IPS-15b (cell line): ENCODE results near the gene PRRT1.
"Not testable (repeated sequence)": the region's sequence is repeated elsewhere in the genome, so short reads cannot be mapped to it uniquely, and the experiment has no call there.

Source experiments
- H3K27me3 ChIP-seq: one replicate; pipeline ENCODE4 v1.6.1; 2013; ENCODE audit warnings: low read length; ENCODE audit not compliant: control insufficient read depth, insufficient read depth
- H3K36me3 ChIP-seq: one replicate; pipeline ENCODE4 v1.6.1; 2013; ENCODE audit warnings: low read length; ENCODE audit not compliant: control insufficient read depth, insufficient read depth
- H3K4me1 ChIP-seq: one replicate; pipeline ENCODE4 v1.6.1; 2013; ENCODE audit warnings: mild to moderate bottlenecking, low read length; ENCODE audit not compliant: control insufficient read depth, insufficient read depth
- H3K4me3 ChIP-seq: one replicate; pipeline ENCODE4 v1.5.1; 2013; ENCODE audit warnings: low read depth, low read length
- H3K9ac ChIP-seq: one replicate; pipeline ENCODE4 v1.6.1; 2013; ENCODE audit warnings: low read depth, mild to moderate bottlenecking, low read length
- H3K9me3 ChIP-seq: one replicate; pipeline ENCODE4 v1.6.1; 2013; ENCODE audit warnings: mild to moderate bottlenecking, low read length; ENCODE audit not compliant: control insufficient read depth, insufficient read depth

The PRRT1 gene

GRCh38 chr6:32151863-32152768 lies at the start of gene PRRT1:
Gene PRRT1, minus strand, starts transcription at chr6:32151939. Its CDS starts 112 bp downstream, at chr6:32151827.
- H3K9ac ChIP-seq = no peak within 1 kb of the TSS

GRCh38 chr6:32200711-32201475 lies 49.2 kb upstream of the PRRT1 start:
- Histone ChIP-seq H3K27me3 (no peaks in the 10 kb centered on the region), H3K9me3 (no peaks in the 10 kb centered on the region), H3K9ac (no peak overlapping the region)

More at GRCh38 chr6:32151863-32152768, at the start of gene PRRT1:
- H3K9me3 ChIP-seq = no peaks in the 10 kb centered on the region
- no peaks in the 10 kb centered on the region for H3K36me3 ChIP-seq
- peaks cover 16% of the 10 kb centered on the region for H3K4me1 ChIP-seq
- peaks cover 45% of the 10 kb centered on the region for H3K27me3 ChIP-seq
- H3K4me3 ChIP-seq = peak within 1 kb of the TSS; percentile 92

GRCh38 chr6:32198866-32199265 lies 47.1 kb upstream of the PRRT1 start:
- no peak overlapping the region for H3K9ac ChIP-seq
- H3K4me3 ChIP-seq = no peak overlapping the region
- no peaks in the 10 kb centered on the region for H3K27me3 ChIP-seq
- peaks cover 10% of the 10 kb centered on the region for H3K4me1 ChIP-seq
- no peaks in the 10 kb centered on the region for H3K36me3 ChIP-seq
- no peaks in the 10 kb centered on the region for H3K9me3 ChIP-seq

More at GRCh38 chr6:32200711-32201475, 49.2 kb upstream of the PRRT1 start:
- no peaks in the 10 kb centered on the region for H3K36me3 ChIP-seq
- peaks cover 3% of the 10 kb centered on the region for H3K4me1 ChIP-seq
- H3K4me3 ChIP-seq = no peak overlapping the region

GRCh38 chr6:32198345-32198696 lies 46.6 kb upstream of the PRRT1 start:
- Histone ChIP-seq H3K9ac (no peak overlapping the region), H3K4me1 (peaks cover 10% of the 10 kb centered on the region), H3K9me3 (no peaks in the 10 kb centered on the region), H3K27me3 (no peaks in the 10 kb centered on the region), H3K36me3 (no peaks in the 10 kb centered on the region), H3K4me3 (no peak overlapping the region)

- Histone ChIP-seq H3K9ac (peak overlapping the region; percentile 26), H3K4me1 (peaks cover 10% of the 10 kb centered on the region)
Observed at GRCh38 chr6:32196682-32197616, 45.2 kb upstream of the PRRT1 start.

GRCh38 chr6:32195902-32196681 lies 44.4 kb upstream of the PRRT1 start:
- no peaks in the 10 kb centered on the region for H3K27me3 ChIP-seq
- H3K9ac ChIP-seq = peak overlapping the region; percentile 76
- H3K9me3 ChIP-seq = no peaks in the 10 kb centered on the region
- peaks cover 13% of the 10 kb centered on the region for H3K4me1 ChIP-seq
- H3K36me3 ChIP-seq = no peaks in the 10 kb centered on the region
- H3K4me3 ChIP-seq = peak overlapping the region; percentile 91

More at GRCh38 chr6:32196682-32197616, 45.2 kb upstream of the PRRT1 start:
- Histone ChIP-seq H3K4me3 (peak overlapping the region; percentile 91), H3K36me3 (no peaks in the 10 kb centered on the region), H3K27me3 (no peaks in the 10 kb centered on the region), H3K9me3 (no peaks in the 10 kb centered on the region)

- Histone ChIP-seq H3K9me3 (no peaks in the 10 kb centered on the region), H3K9ac (no peak overlapping the region), H3K27me3 (no peaks in the 10 kb centered on the region), H3K4me1 (peaks cover 13% of the 10 kb centered on the region), H3K4me3 (peak overlapping the region; percentile 91), H3K36me3 (no peaks in the 10 kb centered on the region)
Observed at GRCh38 chr6:32195652-32195901, 43.8 kb upstream of the PRRT1 start.

GRCh38 chr6:32194825-32195651 lies 43.3 kb upstream of the PRRT1 start:
- Histone ChIP-seq H3K27me3 (no peaks in the 10 kb centered on the region), H3K4me1 (peaks cover 13% of the 10 kb centered on the region), H3K36me3 (no peaks in the 10 kb centered on the region), H3K4me3 (peak overlapping the region; percentile 87), H3K9me3 (no peaks in the 10 kb centered on the region), H3K9ac (peak overlapping the region; percentile 94)

- Histone ChIP-seq H3K4me3 (no peak overlapping the region), H3K9ac (no peak overlapping the region), H3K4me1 (peaks cover 13% of the 10 kb centered on the region)
Observed at GRCh38 chr6:32194388-32194787, 42.6 kb upstream of the PRRT1 start.

GRCh38 chr6:32193096-32193495 lies 41.4 kb upstream of the PRRT1 start:
- Histone ChIP-seq H3K4me3 (peak overlapping the region; percentile 35), H3K4me1 (peaks cover 16% of the 10 kb centered on the region)
- H3K36me3 ChIP-seq, H3K9ac ChIP-seq, H3K9me3 ChIP-seq, H3K27me3 ChIP-seq: not testable (repeated sequence)

More at GRCh38 chr6:32194388-32194787, 42.6 kb upstream of the PRRT1 start:
- H3K9me3 ChIP-seq = no peaks in the 10 kb centered on the region
- no peaks in the 10 kb centered on the region for H3K36me3 ChIP-seq
- no peaks in the 10 kb centered on the region for H3K27me3 ChIP-seq
